Lower leg skin (tissue), 3 donors: Measurements from ENCODE around the gene JAG2.

Source experiments
- CTCF ChIP-seq, 3 donors: fragments of 450-650 bp; IDR thresholded peaks; one replicate each; pipeline ENCODE4 v1.5.1; 2016; ENCODE audit warnings: antibody characterized with exemption in 3 of 3, mild to moderate bottlenecking in 3 of 3, moderate library complexity in 2 of 3
- POLR2A ChIP-seq, 2 donors: fragments of 450-650 bp; IDR thresholded peaks; one replicate each; pipeline ENCODE4 v1.6.1; 2016 to 2017; ENCODE audit warnings: antibody characterized with exemption in 2 of 2, mild to moderate bottlenecking in 1 of 2, moderate library complexity in 1 of 2

GRCh38 chr14:105144666-105145380, 23.8 kb downstream of the JAG2 start:
- no peak for TF ChIP-seq CTCF (IDR thresholded peaks at IDR 0.05)
- TF ChIP-seq POLR2A (IDR thresholded peaks at IDR 0.05) = no peak
